Measurements from ENCODE around the gene SYT1. TPM values are rescaled to one million over a fixed set of nuclear protein-coding genes. Genes with fewer than 3 reads are reported as not detected.

Gene SYT1
- total RNA-seq, 1 donor from 2014 or later, result not detected

- intact Hi-C loops (cut with micrococcal nuclease), result no loop called here
These were observed 468.6 kb downstream of the SYT1 start for GRCh38 chr12:79333144-79333543.

- intact Hi-C loops (cut with micrococcal nuclease), result no loop called here
These were observed 473.2 kb downstream of the SYT1 start for GRCh38 chr12:79337662-79338290.

- intact Hi-C loops (cut with micrococcal nuclease), result no loop called here
These were observed 480.6 kb downstream of the SYT1 start for GRCh38 chr12:79344855-79345847.

- intact Hi-C loops (cut with micrococcal nuclease), result no loop called here
These were observed 483.3 kb downstream of the SYT1 start for GRCh38 chr12:79347866-79348265.

GRCh38 chr12:79351251-79351650 is 486.7 kb downstream of the SYT1 start:
- intact Hi-C loops (cut with micrococcal nuclease), result no loop called here

GRCh38 chr12:79356216-79356615 is 491.6 kb downstream of the SYT1 start:
- intact Hi-C loops (cut with micrococcal nuclease), result no loop called here

GRCh38 chr12:79357048-79357447 is 492.5 kb downstream of the SYT1 start:
- intact Hi-C loops (cut with micrococcal nuclease), result no loop called here

GRCh38 chr12:79358716-79359300 is 494.2 kb downstream of the SYT1 start:
- intact Hi-C loops (cut with micrococcal nuclease), result no loop called here

- intact Hi-C loops (cut with micrococcal nuclease), result no loop called here
These were observed 495.7 kb downstream of the SYT1 start for GRCh38 chr12:79360286-79360685.

GRCh38 chr12:79360936-79361335 is 496.4 kb downstream of the SYT1 start:
- intact Hi-C loops (cut with micrococcal nuclease), result no loop called here

- intact Hi-C loops (cut with micrococcal nuclease), result no loop called here
These were observed 499.6 kb downstream of the SYT1 start for GRCh38 chr12:79364197-79364596.

GRCh38 chr12:79366374-79366773 is 501.8 kb downstream of the SYT1 start:
- intact Hi-C loops (cut with micrococcal nuclease), result no loop called here

- intact Hi-C loops (cut with micrococcal nuclease), result no loop called here
These were observed 502.5 kb downstream of the SYT1 start for GRCh38 chr12:79367032-79367589.

- intact Hi-C loops (cut with micrococcal nuclease), result no loop called here
These were observed 505.4 kb downstream of the SYT1 start for GRCh38 chr12:79370021-79370420.

GRCh38 chr12:79371226-79371625 is 506.7 kb downstream of the SYT1 start:
- intact Hi-C loops (cut with micrococcal nuclease), result no loop called here

- intact Hi-C loops (cut with micrococcal nuclease), result no loop called here
These were observed 509.4 kb downstream of the SYT1 start for GRCh38 chr12:79373896-79374499.

- intact Hi-C loops (cut with micrococcal nuclease), result no loop called here
These were observed 510.0 kb downstream of the SYT1 start for GRCh38 chr12:79374545-79374944.

GRCh38 chr12:79375050-79375449 is 510.5 kb downstream of the SYT1 start:
- intact Hi-C loops (cut with micrococcal nuclease), result no loop called here

GRCh38 chr12:79378496-79378895 is 513.9 kb downstream of the SYT1 start:
- intact Hi-C loops (cut with micrococcal nuclease), result no loop called here

GRCh38 chr12:79380402-79380801 is 515.8 kb downstream of the SYT1 start:
- intact Hi-C loops (cut with micrococcal nuclease), result no loop called here
